SHP77 treated with DMSO at 0.1 percent for 48 hours (cell line): ENCODE measurements around the gene HEYL.

Source experiments
- DNase-seq: peaks from one replicate; lab custom pipeline; 2025; lab: John Stamatoyannopoulos, UW

Gene HEYL

GRCh38 chr1:39639305-39640130 lies at the start of gene HEYL:
Gene HEYL (minus strand): TSS chr1:39639643. CDS start chr1:39639625, 18 bp downstream.
- peak; percentile 25 for DNase-seq

DNA sequence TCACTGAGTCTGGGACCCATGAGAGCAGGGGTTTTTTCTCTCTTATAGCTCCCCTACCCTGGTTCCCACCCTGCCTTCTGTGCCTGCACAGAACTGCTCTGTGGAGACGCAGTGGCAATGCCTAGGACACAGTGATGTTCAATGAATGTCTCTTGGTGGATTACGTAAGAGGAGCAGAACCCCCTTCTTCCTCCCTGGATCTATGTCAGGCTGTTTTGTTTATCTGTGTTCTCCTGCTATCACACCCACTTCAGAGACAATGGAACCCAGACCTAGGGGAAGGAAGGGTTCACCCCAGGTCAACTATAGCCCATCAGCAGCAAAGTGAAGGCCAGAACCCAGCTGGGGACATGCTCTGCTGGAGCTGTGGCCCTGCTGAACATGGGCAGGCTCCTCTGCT lies 49.8 kb upstream of the HEYL start:
- no peak for DNase-seq

GRCh38 chr1:39688706-39689105 lies 49.3 kb upstream of the HEYL start:
- no peak for DNase-seq

- no peak for DNase-seq
Measured at GRCh38 chr1:39687243-39687642, 47.8 kb upstream of the HEYL start.

DNA sequence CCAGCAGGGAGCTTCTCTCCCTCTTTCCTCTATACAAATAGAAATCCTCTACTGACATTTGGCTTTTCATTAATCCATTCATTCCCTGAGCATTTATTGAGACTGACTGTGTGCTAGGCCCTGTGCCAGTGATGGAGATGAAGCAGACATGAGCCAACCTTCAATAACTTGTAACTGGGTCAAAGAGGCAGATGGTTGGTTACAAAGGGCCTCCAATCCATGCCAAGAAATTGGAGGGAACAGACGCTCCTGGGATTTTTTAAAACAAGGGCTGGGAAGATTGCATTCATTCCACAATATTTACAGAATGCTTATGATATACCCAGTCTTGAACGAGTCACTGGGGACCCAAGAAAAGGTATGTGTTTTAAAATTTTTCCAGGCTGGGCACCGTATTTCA lies 45.6 kb upstream of the HEYL start:
- no peak for DNase-seq

DNA sequence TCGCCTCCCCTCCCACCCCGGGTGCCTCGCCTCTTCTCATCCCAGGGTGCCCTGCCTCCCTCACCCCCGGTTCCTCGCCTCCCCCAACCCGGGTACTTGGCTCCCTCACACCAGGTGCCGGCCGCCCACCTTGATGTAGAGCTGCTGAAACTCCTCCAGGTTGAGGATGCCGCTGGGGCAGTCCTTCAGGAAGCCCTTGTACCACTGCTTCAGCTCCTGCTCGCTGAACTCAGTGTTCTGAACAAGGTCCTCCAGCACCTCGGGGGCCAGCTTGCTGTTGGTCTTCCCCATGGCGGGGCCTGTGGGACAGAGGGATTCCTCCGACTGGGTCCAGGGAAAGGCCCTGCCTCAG lies 44.8 kb upstream of the HEYL start:
- no peak for DNase-seq

GRCh38 chr1:39683591-39684312 lies 44.3 kb upstream of the HEYL start:
- no peak for DNase-seq

GRCh38 chr1:39681999-39682398 lies 42.6 kb upstream of the HEYL start:
- no peak for DNase-seq

- DNase-seq = no peak
Measured at GRCh38 chr1:39681294-39681693, 41.9 kb upstream of the HEYL start.

GRCh38 chr1:39680751-39681150 lies 41.3 kb upstream of the HEYL start:
- DNase-seq = no peak

DNA sequence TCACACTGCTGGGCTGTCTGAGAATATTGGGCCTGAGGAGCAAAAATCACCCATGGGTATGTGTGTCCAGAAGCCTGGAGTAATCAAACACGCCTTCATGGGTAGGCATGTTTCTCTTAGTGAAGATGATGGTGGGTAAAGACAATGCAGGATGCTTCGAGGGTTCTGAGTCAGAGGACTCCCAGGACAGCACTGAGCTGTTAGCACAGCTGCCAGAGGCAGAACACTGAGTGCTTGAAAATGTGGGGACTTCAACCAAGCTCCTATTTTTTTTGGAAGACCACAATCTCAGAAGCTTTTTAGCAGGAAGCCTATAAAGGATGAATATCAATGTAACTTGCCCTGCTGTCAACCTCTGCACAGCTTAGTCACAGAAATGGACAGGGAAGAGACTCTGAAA lies 40.4 kb upstream of the HEYL start:
- DNase-seq = no peak

GRCh38 chr1:39678889-39679288 lies 39.4 kb upstream of the HEYL start:
- DNase-seq = no peak

GRCh38 chr1:39677645-39678044 lies 38.2 kb upstream of the HEYL start:
- no peak for DNase-seq

DNA sequence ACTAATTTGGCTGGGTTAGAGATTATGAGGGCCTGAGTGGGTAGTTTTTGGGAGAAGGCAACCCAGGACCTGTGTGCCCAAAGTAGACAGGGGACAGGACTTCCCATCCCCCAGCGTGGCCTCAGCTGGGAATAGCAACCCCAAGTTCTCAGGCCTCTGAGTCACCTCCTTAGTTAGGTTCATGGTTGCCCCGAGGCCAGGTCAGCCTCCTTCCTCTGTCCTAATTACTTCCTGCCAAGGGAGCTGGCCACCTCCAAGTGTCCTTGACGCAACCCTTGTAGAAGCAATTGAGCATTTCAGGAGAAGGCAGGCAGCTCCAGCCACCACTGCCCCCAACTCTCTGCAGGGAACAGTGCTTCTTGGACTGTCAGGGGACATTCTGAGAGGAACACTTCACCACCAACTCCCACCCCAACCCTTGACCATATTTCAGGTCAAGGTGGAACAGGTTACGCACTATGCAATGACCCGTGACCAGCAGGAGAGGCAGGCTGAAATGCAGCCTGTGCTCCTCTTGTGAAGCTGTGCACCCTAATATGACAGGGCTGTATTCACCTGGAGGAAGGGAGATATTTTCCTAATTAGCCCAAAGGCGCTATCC lies 37.6 kb upstream of the HEYL start:
- DNase-seq = no peak

GRCh38 chr1:39675220-39675619 lies 35.8 kb upstream of the HEYL start:
- DNase-seq = no peak

DNA sequence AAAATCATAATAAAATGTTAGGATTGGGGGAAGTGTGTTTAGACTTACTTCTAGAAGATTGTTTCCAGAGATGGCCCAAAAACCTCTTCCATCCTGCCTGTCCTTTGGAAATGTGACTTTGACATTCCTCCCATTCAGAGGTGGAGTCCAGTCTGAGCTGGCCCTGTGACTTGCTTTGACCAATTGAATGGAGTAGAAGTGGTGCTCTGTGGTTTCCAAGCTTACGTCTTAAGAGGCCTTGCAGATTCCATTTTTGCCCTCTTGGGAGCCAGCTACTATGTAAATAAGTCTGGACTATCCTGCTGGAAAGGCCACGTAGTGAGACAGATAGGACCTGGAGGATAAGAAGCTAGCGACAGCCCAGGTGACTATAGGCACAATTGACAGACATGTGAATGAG lies 33.8 kb upstream of the HEYL start:
- no peak for DNase-seq

GRCh38 chr1:39672551-39672947 lies 33.1 kb upstream of the HEYL start:
- DNase-seq = no peak

- no peak for DNase-seq
Measured at GRCh38 chr1:39671793-39672550, 32.5 kb upstream of the HEYL start, which contains the start of gene NT5C1A. Gene NT5C1A (minus strand): TSS chr1:39672107. CDS start chr1:39672038, 69 bp downstream.

GRCh38 chr1:39671433-39671792 lies 32.0 kb upstream of the HEYL start:
- no peak for DNase-seq

DNA sequence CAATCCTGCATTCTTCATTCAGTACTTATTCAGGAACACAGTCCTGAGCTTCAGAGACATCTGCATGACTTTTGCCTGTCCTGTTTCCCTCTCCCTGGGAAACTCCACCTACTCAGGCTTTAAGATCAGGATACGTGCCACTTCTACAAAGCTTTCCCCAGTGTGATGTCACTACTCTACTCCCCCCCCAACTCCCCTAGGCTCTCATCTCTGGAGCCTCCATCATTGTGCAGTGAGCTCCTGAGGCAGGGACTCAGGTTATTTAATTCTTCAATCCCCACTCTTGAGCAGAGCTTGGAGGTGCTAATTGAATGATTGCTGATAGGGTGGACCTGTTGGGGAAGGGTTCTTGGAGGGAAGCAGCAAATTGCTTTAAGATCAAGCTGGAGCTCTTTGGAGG lies 31.2 kb upstream of the HEYL start:
- no peak for DNase-seq

GRCh38 chr1:39668894-39669293 lies 29.5 kb upstream of the HEYL start:
- DNase-seq = no peak

DNA sequence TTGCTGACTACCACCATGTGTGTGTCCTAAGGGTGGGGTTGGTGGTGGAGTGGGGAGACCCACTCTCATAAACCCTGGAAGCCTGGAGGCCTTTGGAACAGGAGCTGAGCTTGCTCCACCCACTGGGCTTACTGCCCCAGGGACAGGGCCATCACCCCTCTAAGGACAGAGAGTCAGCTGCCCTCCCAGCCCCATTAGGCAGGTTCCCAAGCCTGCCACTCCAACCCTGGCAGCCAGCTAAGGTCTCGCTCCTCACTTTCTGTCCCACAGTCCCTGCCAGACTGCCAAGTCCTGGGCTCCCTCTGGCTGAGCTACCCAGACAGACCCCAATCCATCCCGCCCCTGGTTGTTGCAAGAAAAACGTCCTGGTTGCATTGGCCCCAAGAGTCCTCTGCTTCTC lies 28.7 kb upstream of the HEYL start:
- no peak for DNase-seq
